ENCODE measurements around the gene MAPRE2.

DNA sequence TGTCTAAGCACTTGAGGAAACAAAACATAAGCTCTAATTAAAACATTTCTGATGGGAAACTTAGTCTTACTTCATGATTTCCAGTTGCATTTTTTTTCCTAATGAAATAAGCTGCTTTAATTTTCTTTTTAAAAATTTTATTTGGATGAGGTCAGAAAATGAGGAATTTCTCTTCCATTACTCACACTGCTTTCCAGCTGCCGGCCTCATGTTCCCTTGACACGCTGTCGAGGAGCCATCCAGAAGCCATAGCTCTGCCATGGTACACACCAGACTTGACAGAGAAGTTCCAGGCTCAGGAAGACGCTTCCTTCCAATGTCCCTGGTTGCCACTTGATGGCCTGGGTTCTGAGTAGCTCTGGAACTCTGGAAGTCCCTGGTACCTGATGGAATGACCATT lies 12.1 kb upstream of the MAPRE2 start:
- TF ChIP-seq EZH2 (IDR thresholded peaks at IDR 0.05) (no peak), POLR2AphosphoS5 (IDR thresholded peaks at IDR 0.05; ENCODE audit: borderline replicate concordance, low read depth, low read length) (no peak), FOXP2 (optimal IDR thresholded peaks at IDR 0.05; ENCODE audit: control extremely low read depth, extremely low read length, insufficient read depth) (no peak)
